Left renal cortex interstitium (tissue), 4 donors: ENCODE results near the gene NAXE. TPM values are rescaled to one million over a fixed set of nuclear protein-coding genes. Genes with fewer than 3 reads are reported as not detected.

Experiments used
- DNase-seq, 4 donors: peaks; one replicate each; pipeline ENCODE4 v3.0.0-alpha.2; 2013; ENCODE audit warnings: low read depth in 4 of 4, low spot score in 2 of 4, missing footprints in 1 of 4
- polyA plus RNA-seq, 4 donors: library from polyadenylated mRNA; unstranded; fragments of 120-200 nt; gene quantifications; one replicate each; pipeline ENCODE4 v1.2.1, GENCODE V29; 2013; ENCODE audit not compliant: insufficient read length in 4 of 4

NAXE gene
- polyA plus RNA-seq, 4 donors = 64.7 to 86.7 (median 77.2) TPM

DNA sequence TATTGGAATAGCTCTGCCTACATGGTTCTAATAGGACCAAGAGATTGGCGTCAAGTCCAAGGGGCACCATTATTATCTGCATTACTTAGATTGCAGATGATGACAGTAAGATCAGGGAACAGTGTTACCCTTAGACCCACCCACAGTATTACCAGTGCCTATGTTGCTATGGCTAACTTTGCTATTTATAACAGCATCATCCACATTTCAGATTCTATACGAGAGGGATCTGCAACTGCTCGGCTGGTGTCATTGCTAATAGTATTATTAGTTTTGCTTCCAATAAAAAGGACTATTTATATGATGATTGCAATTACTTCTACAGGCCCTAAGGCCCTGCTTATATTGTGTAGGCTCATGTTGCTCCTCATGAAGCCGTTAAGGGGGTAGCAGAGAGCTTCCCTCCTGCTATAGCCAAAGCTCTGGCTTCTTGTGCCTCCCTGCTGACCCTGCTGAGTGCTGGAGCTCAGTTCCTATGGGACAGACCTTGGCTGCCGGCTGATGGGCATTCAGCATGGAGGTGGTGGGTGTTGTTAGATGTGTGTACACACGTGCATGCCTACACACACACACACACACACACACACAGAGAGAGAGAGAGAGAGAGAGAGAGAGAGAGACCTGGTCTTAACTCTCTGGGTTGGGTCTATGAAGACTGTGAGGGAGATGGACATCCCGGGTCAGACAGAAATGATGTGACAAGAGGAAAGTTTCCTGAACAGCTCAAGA is 51.6 kb downstream of the NAXE start:
- DNase-seq = no peak

DNA sequence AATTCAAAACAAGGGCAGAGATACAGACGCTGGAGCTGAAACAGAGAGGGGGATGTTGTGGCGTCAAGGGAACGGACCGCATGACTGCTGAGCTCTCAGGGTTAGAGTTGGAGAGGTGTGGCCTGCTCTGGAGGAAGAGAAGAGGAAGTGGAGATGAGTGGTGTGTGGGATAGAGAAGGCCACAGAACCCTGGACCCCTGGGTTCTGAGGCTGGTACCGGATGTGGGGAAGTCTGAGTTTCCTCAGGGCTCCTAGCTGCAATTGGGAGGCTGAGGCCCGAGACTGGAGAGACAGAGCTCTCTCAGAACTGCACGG is 52.2 kb downstream of the NAXE start:
- DNase-seq = no peak

Other genes starting within 250 kb of the NAXE start
- gene RHBG, start 222.6 kb upstream of the NAXE start, polyA plus RNA-seq = 10 to 100 TPM in 3 of 4 donors, 1 to 10 TPM in 1; 8.0 to 24.3 (median 17.0) TPM
- 10 to 100 TPM; 20.8 to 32.8 (median 24.3) TPM for gene MEF2D, start 91.0 kb upstream of the NAXE start, polyA plus RNA-seq
- gene IQGAP3, start 19.2 kb upstream of the NAXE start, polyA plus RNA-seq = 10 to 100 TPM in 3 of 4 donors, 1 to 10 TPM in 1; 9.6 to 18.8 (median 14.6) TPM
- 1 to 10 TPM in 3 of 4 donors, under 1 TPM in 1; 0.97 to 2.3 (median 1.4) TPM for gene TTC24, start 12.1 kb upstream of the NAXE start, polyA plus RNA-seq
- 10 to 100 TPM; 28.4 to 36.1 (median 33.7) TPM for gene GPATCH4, start 9.7 kb downstream of the NAXE start, polyA plus RNA-seq
- gene HAPLN2, start 27.6 kb downstream of the NAXE start, polyA plus RNA-seq = under 1 TPM; 0.16 to 0.62 (median 0.47) TPM
- 1 to 10 TPM in 1 of 4 donors, under 1 TPM in 3; 0.22 to 4.1 (median 0.42) TPM for gene BCAN, start 50.3 kb downstream of the NAXE start, polyA plus RNA-seq
- gene NES, start 85.6 kb downstream of the NAXE start, polyA plus RNA-seq = 100 to 1,000 TPM; 144 to 165 (median 153) TPM
- gene CRABP2, start 113.8 kb downstream of the NAXE start, polyA plus RNA-seq = 100 to 1,000 TPM in 2 of 4 donors, 10 to 100 TPM in 2; 76.4 to 118 (median 97.9) TPM
- gene METTL25B, start 136.7 kb downstream of the NAXE start, polyA plus RNA-seq = 10 to 100 TPM; 32.9 to 52.0 (median 39.5) TPM
- gene ISG20L2, start 137.0 kb downstream of the NAXE start, polyA plus RNA-seq = 10 to 100 TPM; 41.7 to 47.8 (median 44.8) TPM
- gene MRPL24, start 149.3 kb downstream of the NAXE start, polyA plus RNA-seq = 10 to 100 TPM; 68.6 to 77.1 (median 70.2) TPM
- 100 to 1,000 TPM; 248 to 305 (median 272) TPM for gene HDGF, start 159.9 kb downstream of the NAXE start, polyA plus RNA-seq
- 100 to 1,000 TPM; 101 to 123 (median 105) TPM for gene PRCC, start 175.8 kb downstream of the NAXE start, polyA plus RNA-seq
- gene SH2D2A, start 225.1 kb downstream of the NAXE start, polyA plus RNA-seq = 1 to 10 TPM in 2 of 4 donors, under 1 TPM in 2; 0.49 to 1.6 (median 1.0) TPM